Calu3 (cell line): ENCODE data around the gene PAQR6. TPM values are rescaled to one million over a fixed set of nuclear protein-coding genes. Genes with fewer than 3 reads are reported as not detected.

Source experiments
- BruUV-seq: library from RNA; stranded (reverse); fragments of 400-500 nt; replicated peaks from 2 replicates; lab custom pipeline; 2021; lab: Mats Ljungman, UMichigan
- CTCF ChIA-PET: fragments of 300-600 bp; sonication (Branson Sonifier 250); formaldehyde crosslinking; loops from one replicate; lab custom pipeline; 2022; ENCODE audit warnings: antibody characterized with exemption; lab: Charles Lee
- DNase-seq: peaks from one replicate; pipeline ENCODE4 v3.0.0; 2022
- H3K27ac Mint-ChIP-seq: one replicate; pipeline ENCODE4 v1.8.0; 2022; ENCODE audit warnings: mixed read lengths; ENCODE audit not compliant: unreplicated experiment
- H3K27me3 Mint-ChIP-seq: one replicate; pipeline ENCODE4 v1.8.0; 2022; ENCODE audit warnings: mixed read lengths; ENCODE audit not compliant: unreplicated experiment
- H3K36me3 Mint-ChIP-seq: one replicate; pipeline ENCODE4 v1.8.0; 2022; ENCODE audit warnings: mild to moderate bottlenecking, moderate library complexity, mixed read lengths; ENCODE audit not compliant: insufficient read depth, unreplicated experiment
- H3K4me1 Mint-ChIP-seq: one replicate; pipeline ENCODE4 v1.8.0; 2022; ENCODE audit warnings: mild to moderate bottlenecking, low read depth, mixed read lengths; ENCODE audit not compliant: unreplicated experiment
- H3K4me3 Mint-ChIP-seq: one replicate; pipeline ENCODE4 v1.8.0; 2022; ENCODE audit warnings: mild to moderate bottlenecking, low read depth, moderate library complexity, mixed read lengths; ENCODE audit not compliant: unreplicated experiment
- H3K9me3 Mint-ChIP-seq: one replicate; pipeline ENCODE4 v1.8.0; 2022; ENCODE audit warnings: low read depth, mixed read lengths; ENCODE audit not compliant: unreplicated experiment
- CTCF ChIP-seq: fragments of 200-600 bp; IDR thresholded peaks from one replicate; pipeline ENCODE4 v1.8.0; 2022; ENCODE audit warnings: antibody characterized with exemption; ENCODE audit not compliant: unreplicated experiment
- intact Hi-C: fragments of 100-400 bp; cut with micrococcal nuclease; formaldehyde crosslinking; loops from one replicate; pipeline ENCODE4 v1.10.0; 2022; ENCODE audit not compliant: unreplicated experiment
- total RNA-seq: library from RNA; stranded (reverse); gene quantifications from 2 replicates; pipeline ENCODE4 v1.2.3, GENCODE V29; 2022

The PAQR6 gene
- total RNA-seq, 1 experiment from 2014 or later = 20.4 TPM

- Mint-ChIP-seq H3K27ac (no peak overlapping the region), H3K36me3 (peaks cover 15% of the 10 kb centered on the region), H3K9me3 (no peaks in the 10 kb centered on the region), H3K27me3 (no peaks in the 10 kb centered on the region), H3K4me1 (peaks cover 4% of the 10 kb centered on the region), H3K4me3 (no peak overlapping the region)
- CTCF ChIA-PET = interaction anchor here (0.7 kb wide), 1 partner anchor 56 kb away, joined by 4 read pairs; the partner anchor contains the start of gene TMEM79
- no peak for TF ChIP-seq CTCF
- no peak for DNase-seq
- intact Hi-C loops = no loop called here
- no TSS peak for BruUV-seq
These were observed 19.4 kb downstream of the PAQR6 start for GRCh38 chr1:156228501-156228900.

DNA sequence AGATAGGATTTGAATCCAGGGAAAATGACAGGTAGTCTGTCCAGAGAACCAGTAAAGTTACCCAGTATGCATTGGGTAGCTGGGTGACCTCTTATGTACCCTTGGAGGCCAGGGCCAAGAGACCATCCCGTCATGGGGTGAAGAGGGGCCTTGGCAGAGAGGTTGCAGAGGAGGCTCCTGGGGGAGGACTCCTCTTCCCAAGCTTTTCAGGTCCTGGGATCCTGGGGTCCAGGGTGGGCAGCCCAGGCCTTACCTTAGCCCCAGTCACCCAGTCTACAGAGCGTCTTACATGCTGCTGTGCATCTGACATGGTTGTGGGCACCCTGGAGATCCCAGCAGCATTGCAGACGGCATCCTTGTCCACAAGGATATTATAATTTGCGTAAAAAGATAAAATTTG lies 21.1 kb downstream of the PAQR6 start:
- H3K36me3 Mint-ChIP-seq = peaks cover 15% of the 10 kb centered on the region
- peaks cover 17% of the 10 kb centered on the region for H3K4me1 Mint-ChIP-seq
- intact Hi-C loops = no loop called here
- no TSS peak for BruUV-seq
- no peak overlapping the region for H3K4me3 Mint-ChIP-seq
- H3K27me3 Mint-ChIP-seq = no peaks in the 10 kb centered on the region
- DNase-seq = no peak
- no peak for TF ChIP-seq CTCF
- H3K9me3 Mint-ChIP-seq = no peaks in the 10 kb centered on the region
- no peak overlapping the region for H3K27ac Mint-ChIP-seq
- CTCF ChIA-PET = interaction anchor here (0.7 kb wide), 1 partner anchor 144 kb away, joined by 3 read pairs; no protein-coding TSS in a partner anchor

- Mint-ChIP-seq H3K27ac (no peak overlapping the region), H3K36me3 (peaks cover 17% of the 10 kb centered on the region), H3K9me3 (no peaks in the 10 kb centered on the region), H3K4me1 (peaks cover 17% of the 10 kb centered on the region), H3K4me3 (no peak overlapping the region), H3K27me3 (no peaks in the 10 kb centered on the region)
- no peak for TF ChIP-seq CTCF
- DNase-seq = no peak
- CTCF ChIA-PET = interaction anchor here (1.9 kb wide), 1 partner anchor 79 kb away, joined by 55 read pairs; no protein-coding TSS in a partner anchor
- BruUV-seq = no TSS peak
- intact Hi-C loops = no loop called here
These were observed 21.7 kb downstream of the PAQR6 start for GRCh38 chr1:156226116-156226538.

GRCh38 chr1:156225677-156226014 lies 22.2 kb downstream of the PAQR6 start:
- intact Hi-C loops = loop anchor here (1.0 kb wide), 2 partner anchors 79 to 135 kb away; no protein-coding TSS in a partner anchor
- H3K27me3 Mint-ChIP-seq = no peaks in the 10 kb centered on the region
- no peak for TF ChIP-seq CTCF
- DNase-seq = no peak
- CTCF ChIA-PET = interaction anchor here (0.6 to 1.9 kb wide), 21 partner anchors 9 to 285 kb away, joined by 3 to 55 read pairs (median 6); partner anchors contain the start of genes PMF1, SEMA4A and SLC25A44
- H3K36me3 Mint-ChIP-seq = peaks cover 17% of the 10 kb centered on the region
- H3K9me3 Mint-ChIP-seq = no peaks in the 10 kb centered on the region
- H3K4me3 Mint-ChIP-seq = no peak overlapping the region
- peaks cover 17% of the 10 kb centered on the region for H3K4me1 Mint-ChIP-seq
- no peak overlapping the region for H3K27ac Mint-ChIP-seq
- BruUV-seq = no TSS peak
